ENCODE measurements around the gene GMDS. TPM values are rescaled to one million over a fixed set of nuclear protein-coding genes. Genes with fewer than 3 reads are reported as not detected.

The GMDS gene
- total RNA-seq, 1 experiment from 2014 or later = 27.6 TPM

GRCh38 chr6:2044192-2044591 lies 201.2 kb downstream of the GMDS start:
- H3K4me1 Mint-ChIP-seq = no peaks in the 10 kb centered on the region
- Histone ChIP-seq H2BK20ac (ENCODE audit: low read depth, low read length, poor library complexity, severe bottlenecking) (no peak overlapping the region), H2BK5ac (ENCODE audit: insufficient read length, low read length) (no peak overlapping the region), H3K4ac (ENCODE audit: low read depth, low read length) (no peak overlapping the region), H3K9me3 (ENCODE audit: control insufficient read depth, low read depth, low read length) (no peaks in the 10 kb centered on the region), H3K23me2 (ENCODE audit: insufficient read length, low read depth, low read length, poor library complexity, severe bottlenecking) (no peaks in the 10 kb centered on the region), H3K9ac (ENCODE audit: extremely low read depth, insufficient read length, low read length) (no peak overlapping the region), H4K20me1 (ENCODE audit: control insufficient read depth, insufficient read depth, insufficient read length) (no peaks in the 10 kb centered on the region), H3K4me1 (ENCODE audit: insufficient read depth, low read length) (no peaks in the 10 kb centered on the region; the same call in 1 of the 2 replicates), H3K23ac (ENCODE audit: insufficient read length, low read depth, low read length) (no peak overlapping the region), H3K14ac (ENCODE audit: insufficient read depth, low read length) (no peak overlapping the region), H3K27me3 (ENCODE audit: insufficient read depth, low read length) (no peaks in the 10 kb centered on the region), H3K56ac (ENCODE audit: insufficient read length, low read depth, low read length) (no peak overlapping the region), H3T11ph (ENCODE audit: low read length) (no peak overlapping the region), H3K4me2 (ENCODE audit: insufficient read depth, insufficient read length, low read length) (no peak overlapping the region), H2AK5ac (ENCODE audit: insufficient read length, low read length) (no peak overlapping the region), H4K8ac (replicated peaks; ENCODE audit: insufficient read length, low read depth, low read length) (no peak overlapping the region), H3K27ac (ENCODE audit: insufficient read length, low read depth, low read length) (no peak overlapping the region), H4K91ac (ENCODE audit: insufficient read length, low read depth, low read length) (no peak overlapping the region), H2BK120ac (ENCODE audit: low read depth, low read length, poor library complexity, severe bottlenecking) (no peak overlapping the region), H3K79me1 (ENCODE audit: insufficient read depth, low read depth, low read length, poor library complexity, severe bottlenecking) (no peaks in the 10 kb centered on the region), H2AFZ (ENCODE audit: low read length) (no peak overlapping the region), H2BK12ac (ENCODE audit: insufficient read length, low read depth, low read length) (no peak overlapping the region), H4K5ac (ENCODE audit: insufficient read length, low read depth, low read length) (no peak overlapping the region), H3K79me2 (ENCODE audit: insufficient read depth, low read length) (no peaks in the 10 kb centered on the region), H2BK15ac (ENCODE audit: low read depth, low read length) (no peak overlapping the region), H3K18ac (ENCODE audit: insufficient read length, low read depth, low read length) (no peak overlapping the region)
- H3K4me3 Mint-ChIP-seq = no peak overlapping the region
- H3K36me3 Mint-ChIP-seq (ENCODE audit: insufficient read depth in 1 of 3, low read depth in 3 of 3) = no peaks in the 10 kb centered on the region
- TF ChIP-seq CTCF (conservative IDR thresholded peaks at IDR 0.05) = no peak
- no peak for DNase-seq
- no CpG with 5 or more reads among the region's 4 CpGs for WGBS (ENCODE audit: extremely low coverage, insufficient read length, low lambda C conversion rate)
- H3K27ac Mint-ChIP-seq = no peak overlapping the region
- H3K9me3 Mint-ChIP-seq = peaks cover 2 to 3% of the 10 kb centered on the region in 2 experiments; a peak in 2 of 5 replicates
- H3K27me3 Mint-ChIP-seq (ENCODE audit: low read depth) = no peaks in the 10 kb centered on the region
